SJCRH30 (cell line): Measurements from ENCODE around the gene SLC6A3. TPM values are rescaled to one million over a fixed set of nuclear protein-coding genes. Genes with fewer than 3 reads are reported as not detected.
"Not testable (repeated sequence)": the region's sequence is repeated elsewhere in the genome, so short reads cannot be mapped to it uniquely, and the experiment has no call there.

Experiments used
- DNase-seq, 2 experiments: peaks; one replicate each; pipeline ENCODE4 v3.0.0-alpha.2; 2015 to 2020
- H3K27ac ChIP-seq: fragments of 250-450 bp; sonication (Bioruptor Pico); 2 replicates; pipeline ENCODE4 v1.5.1; 2020; ENCODE audit warnings: mild to moderate bottlenecking, moderate library complexity
- H3K27me3 ChIP-seq: fragments of 250-450 bp; sonication (Bioruptor Pico); 2 replicates; pipeline ENCODE4 v1.5.1; 2020; ENCODE audit warnings: mild to moderate bottlenecking, moderate library complexity
- H3K36me3 ChIP-seq: fragments of 250-450 bp; sonication (Bioruptor Pico); 2 replicates; pipeline ENCODE4 v1.5.1; 2020; ENCODE audit warnings: mild to moderate bottlenecking, moderate library complexity
- H3K4me1 ChIP-seq: fragments of 250-450 bp; sonication (Bioruptor Pico); 2 replicates; pipeline ENCODE4 v1.5.1; 2020; ENCODE audit warnings: mild to moderate bottlenecking, moderate library complexity
- H3K4me3 ChIP-seq: fragments of 250-450 bp; sonication (Bioruptor Pico); 2 replicates; pipeline ENCODE4 v1.5.1; 2020; ENCODE audit warnings: mild to moderate bottlenecking, moderate library complexity
- H3K9me3 ChIP-seq: fragments of 250-450 bp; sonication (Bioruptor Pico); replicated peaks from 2 replicates; pipeline ENCODE4 v1.5.1; 2020; ENCODE audit warnings: mild to moderate bottlenecking, moderate library complexity
- total RNA-seq: library from RNA; depleted of rRNA; stranded (reverse); fragments of >200 nt; shearing (Covaris generic); gene quantifications from 2 replicates; pipeline ENCODE4 v1.2.3, GENCODE V29; 2014

Gene SLC6A3
- total RNA-seq, 1 experiment from 2014 or later, result 0.04 TPM

GRCh38 chr5:1431021-1431811, 14.0 kb downstream of the SLC6A3 start:
- no peak for DNase-seq
- no peaks in the 10 kb centered on the region for H3K36me3 ChIP-seq
- no peak overlapping the region for H3K4me3 ChIP-seq
- H3K4me1 ChIP-seq, result no peaks in the 10 kb centered on the region
- no peak overlapping the region for H3K27ac ChIP-seq
- H3K9me3 ChIP-seq, result no peaks in the 10 kb centered on the region
- H3K27me3 ChIP-seq, result no peaks in the 10 kb centered on the region

GRCh38 chr5:1430121-1430795, 15.0 kb downstream of the SLC6A3 start:
- no peaks in the 10 kb centered on the region for H3K27me3 ChIP-seq
- H3K27ac ChIP-seq, result no peak overlapping the region
- H3K4me3 ChIP-seq, result no peak overlapping the region
- DNase-seq, result no peak
- no peaks in the 10 kb centered on the region for H3K4me1 ChIP-seq
- H3K9me3 ChIP-seq, result no peaks in the 10 kb centered on the region
- H3K36me3 ChIP-seq, result no peaks in the 10 kb centered on the region

GRCh38 chr5:1429496-1429895, 15.7 kb downstream of the SLC6A3 start:
- Histone ChIP-seq H3K36me3 (no peaks in the 10 kb centered on the region), H3K4me1 (no peaks in the 10 kb centered on the region), H3K9me3 (no peaks in the 10 kb centered on the region), H3K4me3 (no peak overlapping the region), H3K27ac (no peak overlapping the region), H3K27me3 (no peaks in the 10 kb centered on the region)
- DNase-seq, result no peak

- no peak for DNase-seq
- Histone ChIP-seq H3K4me3 (no peak overlapping the region), H3K36me3 (no peaks in the 10 kb centered on the region), H3K27me3 (no peaks in the 10 kb centered on the region), H3K27ac (no peak overlapping the region), H3K9me3 (no peaks in the 10 kb centered on the region), H3K4me1 (no peaks in the 10 kb centered on the region)
Observed at GRCh38 chr5:1429066-1429465, 16.2 kb downstream of the SLC6A3 start.

- no peaks in the 10 kb centered on the region for H3K9me3 ChIP-seq
- no peaks in the 10 kb centered on the region for H3K27me3 ChIP-seq
- H3K27ac ChIP-seq, result no peak overlapping the region
- no peak for DNase-seq
- no peak overlapping the region for H3K4me3 ChIP-seq
- H3K36me3 ChIP-seq, result no peaks in the 10 kb centered on the region
- H3K4me1 ChIP-seq, result no peaks in the 10 kb centered on the region
Observed at GRCh38 chr5:1428107-1428506, 17.1 kb downstream of the SLC6A3 start.

GRCh38 chr5:1424716-1425115, 20.5 kb downstream of the SLC6A3 start:
- no peak for DNase-seq
- Histone ChIP-seq H3K9me3 (no peaks in the 10 kb centered on the region), H3K4me3 (no peak overlapping the region), H3K4me1 (no peaks in the 10 kb centered on the region), H3K27me3 (no peaks in the 10 kb centered on the region), H3K27ac (no peak overlapping the region), H3K36me3 (no peaks in the 10 kb centered on the region)

GRCh38 chr5:1423901-1424603, 21.2 kb downstream of the SLC6A3 start:
- Histone ChIP-seq H3K36me3 (no peaks in the 10 kb centered on the region), H3K27me3 (no peaks in the 10 kb centered on the region), H3K4me1 (no peaks in the 10 kb centered on the region), H3K27ac (no peak overlapping the region), H3K4me3 (no peak overlapping the region), H3K9me3 (no peaks in the 10 kb centered on the region)
- no peak for DNase-seq

GRCh38 chr5:1422522-1422921, 22.7 kb downstream of the SLC6A3 start:
- H3K27ac ChIP-seq, H3K9me3 ChIP-seq, H3K4me3 ChIP-seq, H3K4me1 ChIP-seq, H3K36me3 ChIP-seq, DNase-seq, H3K27me3 ChIP-seq: not testable (repeated sequence)

GRCh38 chr5:1421521-1422341, 23.5 kb downstream of the SLC6A3 start:
- Histone ChIP-seq H3K36me3 (no peaks in the 10 kb centered on the region), H3K27me3 (no peaks in the 10 kb centered on the region), H3K27ac (no peak overlapping the region), H3K4me3 (no peak overlapping the region), H3K9me3 (no peaks in the 10 kb centered on the region), H3K4me1 (no peaks in the 10 kb centered on the region)
- no peak for DNase-seq

DNA sequence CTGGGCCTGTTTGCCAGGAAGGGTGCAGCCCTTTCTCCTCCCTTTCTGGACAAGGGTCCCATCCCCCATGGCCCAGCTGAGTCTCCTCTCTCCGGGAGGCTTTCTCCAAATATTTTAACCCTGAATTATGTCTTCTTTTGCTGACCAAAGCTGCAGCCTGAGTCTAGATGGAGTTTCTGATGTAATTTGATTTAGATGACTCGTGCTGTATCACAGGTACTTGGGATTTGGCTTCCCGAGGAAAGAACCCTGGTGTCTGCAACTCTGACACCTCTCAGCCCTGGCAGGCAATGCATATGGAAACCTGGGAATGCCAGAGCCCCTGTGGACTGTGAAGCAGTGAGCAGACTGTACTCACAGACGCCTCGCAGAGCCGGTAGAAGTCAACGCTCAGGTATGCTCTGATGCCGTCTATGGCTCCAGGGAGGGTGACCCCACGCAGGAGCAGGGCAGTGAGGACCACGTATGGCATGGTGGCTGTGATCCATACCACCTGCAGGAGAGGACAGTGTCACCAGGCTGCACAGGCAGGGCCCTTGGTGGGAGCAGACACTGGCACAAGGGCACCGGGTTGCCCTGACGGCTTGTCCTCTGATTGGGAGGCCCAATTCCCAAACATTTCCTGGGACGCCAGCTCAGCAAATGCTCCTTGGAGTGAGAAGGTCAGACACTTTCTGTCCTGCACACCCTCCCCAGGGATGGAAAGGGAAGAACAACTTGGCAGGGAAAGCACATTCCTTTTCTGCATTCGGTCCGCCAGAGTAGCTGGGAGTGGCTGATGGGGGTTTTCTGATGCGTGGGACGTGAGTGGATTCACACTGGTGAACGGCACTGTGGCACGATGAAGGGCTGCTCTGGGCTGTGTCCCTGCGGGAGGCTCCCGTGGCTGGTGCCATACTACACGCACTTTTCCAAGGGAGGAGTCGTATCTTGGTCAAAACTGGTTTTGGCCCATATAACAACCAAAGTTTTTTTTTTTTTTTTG, 24.7 kb downstream of the SLC6A3 start:
- no peak overlapping the region for H3K27ac ChIP-seq
- H3K4me1 ChIP-seq, result no peaks in the 10 kb centered on the region
- no peak for DNase-seq
- H3K4me3 ChIP-seq, result no peak overlapping the region
- H3K36me3 ChIP-seq, result no peaks in the 10 kb centered on the region
- no peaks in the 10 kb centered on the region for H3K9me3 ChIP-seq
- no peaks in the 10 kb centered on the region for H3K27me3 ChIP-seq

- no peaks in the 10 kb centered on the region for H3K27me3 ChIP-seq
- no peaks in the 10 kb centered on the region for H3K36me3 ChIP-seq
- H3K4me1 ChIP-seq, result no peaks in the 10 kb centered on the region
- no peaks in the 10 kb centered on the region for H3K9me3 ChIP-seq
- no peak for DNase-seq
- no peak overlapping the region for H3K4me3 ChIP-seq
- H3K27ac ChIP-seq, result no peak overlapping the region
Observed at GRCh38 chr5:1419476-1420210, 25.6 kb downstream of the SLC6A3 start.

- DNase-seq, result no peak
- Histone ChIP-seq H3K4me1 (no peaks in the 10 kb centered on the region), H3K27ac (no peak overlapping the region)
Observed at GRCh38 chr5:1418921-1419280, 26.3 kb downstream of the SLC6A3 start.

DNA sequence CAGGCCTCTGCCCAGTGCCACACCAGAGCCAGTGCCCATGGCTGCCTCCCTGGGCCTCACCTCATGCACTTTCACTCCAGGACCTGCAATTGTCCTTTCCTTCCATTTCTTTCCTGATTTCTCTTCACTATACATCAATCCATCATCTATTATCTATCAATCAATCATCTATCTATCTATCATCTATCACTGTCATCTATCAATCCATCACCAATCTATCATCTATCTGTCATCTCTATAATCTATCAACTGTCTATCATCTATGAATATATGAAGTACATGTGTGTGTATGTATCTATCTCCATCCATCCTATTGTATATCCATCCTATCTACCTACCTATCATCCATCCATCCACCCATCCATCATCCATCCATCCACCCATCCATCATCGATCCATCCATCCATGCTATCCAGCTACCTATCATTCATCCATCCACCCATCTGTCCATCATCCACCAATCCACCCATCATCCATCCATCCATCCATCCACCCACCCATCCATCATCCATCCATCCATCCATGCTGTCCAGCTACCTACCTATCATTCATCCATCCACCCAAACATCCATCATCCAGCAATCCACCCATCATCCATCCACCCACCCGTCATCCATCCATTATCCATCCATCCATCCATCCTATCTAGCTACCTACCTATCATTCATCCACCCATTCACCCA, 26.9 kb downstream of the SLC6A3 start:
- Histone ChIP-seq H3K4me1 (no peaks in the 10 kb centered on the region), H3K27me3 (no peaks in the 10 kb centered on the region), H3K9me3 (no peaks in the 10 kb centered on the region), H3K36me3 (no peaks in the 10 kb centered on the region), H3K4me3 (no peak overlapping the region), H3K27ac (no peak overlapping the region)
- no peak for DNase-seq

More at GRCh38 chr5:1418921-1419280, 26.3 kb downstream of the SLC6A3 start:
- H3K4me3 ChIP-seq, result no peak overlapping the region
- H3K27me3 ChIP-seq, result no peaks in the 10 kb centered on the region
- H3K36me3 ChIP-seq, result no peaks in the 10 kb centered on the region
- no peaks in the 10 kb centered on the region for H3K9me3 ChIP-seq
